Mucosa of stomach (tissue), 1 donor: Measurements from ENCODE around the gene OR52N1.
A peak's percentile ranks its signal among the peaks of the same experiment; 100 is the strongest.

ENCODE experiments used
- H3K27me3 ChIP-seq: one replicate; pipeline ENCODE4 v1.7.0; 2013; ENCODE audit warnings: mild to moderate bottlenecking, low read length; ENCODE audit not compliant: control insufficient read depth, insufficient read depth
- H3K36me3 ChIP-seq: one replicate; pipeline ENCODE4 v1.7.0; 2013; ENCODE audit warnings: low read length; ENCODE audit not compliant: control insufficient read depth, insufficient read depth
- H3K4me1 ChIP-seq: one replicate; pipeline ENCODE4 v1.7.0; 2013; ENCODE audit warnings: mild to moderate bottlenecking, low read length; ENCODE audit not compliant: control insufficient read depth, insufficient read depth
- H3K4me3 ChIP-seq: one replicate; pipeline ENCODE4 v1.7.0; 2013; ENCODE audit warnings: low read length
- H3K9ac ChIP-seq: one replicate; pipeline ENCODE4 v1.7.0; 2013; ENCODE audit warnings: mild to moderate bottlenecking, low read length, moderate library complexity
- H3K9me3 ChIP-seq: one replicate; pipeline ENCODE4 v1.7.0; 2013; ENCODE audit warnings: mild to moderate bottlenecking, low read length, moderate library complexity; ENCODE audit not compliant: control insufficient read depth
- donor health status: Pancreatic carcinoma.

The OR52N1 gene

GRCh38 chr11:5791165-5791564 lies at the start of gene OR52N1:
Gene OR52N1 (minus strand): TSS chr11:5791265. CDS start chr11:5788816, 2,449 bp downstream.
- Histone ChIP-seq H3K9me3 (no peaks in the 10 kb centered on the region), H3K27me3 (no peaks in the 10 kb centered on the region), H3K9ac (no peak within 1 kb of the TSS), H3K4me1 (no peaks in the 10 kb centered on the region), H3K4me3 (no peak within 1 kb of the TSS), H3K36me3 (no peaks in the 10 kb centered on the region)

GRCh38 chr11:5837695-5838094 lies 46.6 kb upstream of the OR52N1 start:
- no peaks in the 10 kb centered on the region for H3K27me3 ChIP-seq
- no peaks in the 10 kb centered on the region for H3K36me3 ChIP-seq
- no peak overlapping the region for H3K9ac ChIP-seq
- no peak overlapping the region for H3K4me3 ChIP-seq
- no peaks in the 10 kb centered on the region for H3K4me1 ChIP-seq
- no peaks in the 10 kb centered on the region for H3K9me3 ChIP-seq

DNA sequence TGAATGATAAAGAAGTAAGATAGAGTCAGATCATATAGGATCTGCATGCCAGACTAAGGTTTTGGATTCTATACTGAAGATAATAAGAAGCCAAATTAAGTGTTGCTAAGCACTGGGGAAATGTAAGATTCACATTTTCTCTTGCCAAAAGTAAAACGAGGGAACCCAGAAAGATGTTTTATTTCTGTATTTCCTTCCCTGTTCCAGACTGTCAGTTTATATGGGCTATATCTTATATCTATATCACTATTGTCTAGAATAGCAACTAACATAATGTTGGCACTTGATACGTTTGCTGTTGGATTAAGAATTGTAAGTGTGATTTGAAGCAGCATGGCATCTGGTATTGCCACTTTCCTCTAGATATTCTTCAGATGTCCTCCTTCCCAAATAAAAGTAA lies 42.4 kb upstream of the OR52N1 start:
- no peaks in the 10 kb centered on the region for H3K27me3 ChIP-seq
- H3K4me1 ChIP-seq, result no peaks in the 10 kb centered on the region
- no peaks in the 10 kb centered on the region for H3K9me3 ChIP-seq
- H3K4me3 ChIP-seq, result no peak overlapping the region
- no peak overlapping the region for H3K9ac ChIP-seq
- no peaks in the 10 kb centered on the region for H3K36me3 ChIP-seq

DNA sequence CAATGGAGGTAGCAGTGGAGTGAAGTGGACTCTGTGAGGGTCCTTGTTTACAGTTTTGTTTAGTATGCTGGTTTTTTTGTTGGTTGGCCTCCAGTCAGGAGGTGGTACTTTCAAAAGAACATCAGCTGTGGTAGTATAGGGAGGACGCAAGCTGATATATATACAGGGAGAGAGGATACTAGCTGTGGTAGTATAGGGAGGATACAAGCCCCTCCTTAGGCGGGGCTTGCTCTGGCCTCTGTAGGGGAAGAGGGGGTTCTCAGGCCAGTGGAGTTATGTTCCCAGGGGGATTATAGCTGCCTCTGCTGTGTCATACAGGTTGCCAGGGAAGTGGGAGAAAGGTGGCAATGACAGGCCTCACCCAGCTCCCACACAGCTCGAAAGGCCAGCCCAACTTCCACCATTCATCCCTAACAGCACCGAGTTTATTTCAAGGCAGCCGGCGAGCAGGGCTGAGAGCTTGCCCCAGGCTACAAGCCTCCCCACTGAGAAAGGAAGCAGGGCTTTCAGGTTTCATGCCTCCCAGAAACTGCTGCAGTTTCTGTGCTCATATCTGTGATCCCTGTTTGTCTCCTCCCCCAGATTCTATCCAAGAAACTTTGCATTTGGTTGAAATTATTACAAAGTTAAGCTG lies 40.2 kb upstream of the OR52N1 start:
- no peaks in the 10 kb centered on the region for H3K4me1 ChIP-seq
- no peaks in the 10 kb centered on the region for H3K36me3 ChIP-seq
- H3K9ac ChIP-seq, result no peak overlapping the region
- no peak overlapping the region for H3K4me3 ChIP-seq
- H3K9me3 ChIP-seq, result no peaks in the 10 kb centered on the region
- no peaks in the 10 kb centered on the region for H3K27me3 ChIP-seq

DNA sequence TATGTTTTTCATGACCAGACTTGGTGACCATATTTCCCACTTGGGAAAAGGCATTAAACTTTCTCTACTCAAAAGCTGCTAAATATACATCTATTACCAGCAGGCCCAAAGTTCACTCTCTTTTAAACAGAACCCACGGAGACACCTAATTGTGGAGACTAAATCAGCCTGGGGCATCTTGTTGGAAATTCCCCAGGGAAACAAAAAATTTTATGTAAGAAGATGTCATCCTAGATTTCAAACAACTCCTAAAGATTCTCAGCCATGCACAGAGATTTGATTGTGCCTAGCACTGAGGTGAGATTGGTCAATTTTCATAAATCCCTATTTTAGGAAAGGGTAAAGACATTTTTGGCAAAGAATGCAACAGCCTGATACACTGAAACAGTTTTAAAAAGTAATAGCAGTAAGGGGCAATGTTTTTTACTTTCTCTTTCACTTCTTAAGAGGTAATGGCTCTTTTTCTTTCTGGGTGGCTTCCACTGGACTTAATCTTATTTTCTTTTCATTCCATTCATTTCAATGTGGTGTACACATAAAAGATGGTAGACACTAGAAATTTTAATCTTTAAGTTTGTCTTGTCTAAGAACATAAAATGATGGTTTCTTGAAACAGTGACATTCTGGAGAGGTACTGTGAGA lies 27.3 kb upstream of the OR52N1 start:
- Histone ChIP-seq H3K9ac (no peak overlapping the region), H3K36me3 (no peaks in the 10 kb centered on the region), H3K4me1 (no peaks in the 10 kb centered on the region), H3K4me3 (no peak overlapping the region), H3K9me3 (no peaks in the 10 kb centered on the region), H3K27me3 (no peaks in the 10 kb centered on the region)

DNA sequence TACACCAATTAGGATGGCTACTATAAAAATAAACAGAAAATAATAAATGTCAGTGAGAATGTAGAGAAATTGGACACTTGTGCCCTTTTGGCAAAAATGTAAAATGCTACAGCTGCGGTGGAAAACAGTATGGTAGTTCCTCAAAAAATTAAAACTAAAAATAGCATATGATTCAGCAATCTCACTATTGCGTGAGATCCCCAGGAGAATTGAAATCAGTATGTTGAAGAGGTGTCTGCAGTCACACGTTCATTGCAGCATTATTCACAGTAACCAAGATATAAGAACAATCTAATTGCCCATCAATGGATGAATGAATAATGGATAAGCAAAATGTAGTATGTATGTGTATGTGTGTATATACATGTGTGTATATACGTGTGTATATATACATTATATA lies 24.5 kb upstream of the OR52N1 start:
- no peak overlapping the region for H3K9ac ChIP-seq
- H3K4me1 ChIP-seq, result no peaks in the 10 kb centered on the region
- no peaks in the 10 kb centered on the region for H3K27me3 ChIP-seq

GRCh38 chr11:5809905-5810795 lies 19.1 kb upstream of the OR52N1 start:
- Histone ChIP-seq H3K4me1 (no peaks in the 10 kb centered on the region), H3K9ac (no peak overlapping the region), H3K9me3 (no peaks in the 10 kb centered on the region), H3K4me3 (no peak overlapping the region), H3K27me3 (peaks cover 5% of the 10 kb centered on the region), H3K36me3 (no peaks in the 10 kb centered on the region)

More for the DNA sequence above, 24.5 kb upstream of the OR52N1 start:
- Histone ChIP-seq H3K9me3 (no peaks in the 10 kb centered on the region), H3K4me3 (no peak overlapping the region), H3K36me3 (no peaks in the 10 kb centered on the region)

DNA sequence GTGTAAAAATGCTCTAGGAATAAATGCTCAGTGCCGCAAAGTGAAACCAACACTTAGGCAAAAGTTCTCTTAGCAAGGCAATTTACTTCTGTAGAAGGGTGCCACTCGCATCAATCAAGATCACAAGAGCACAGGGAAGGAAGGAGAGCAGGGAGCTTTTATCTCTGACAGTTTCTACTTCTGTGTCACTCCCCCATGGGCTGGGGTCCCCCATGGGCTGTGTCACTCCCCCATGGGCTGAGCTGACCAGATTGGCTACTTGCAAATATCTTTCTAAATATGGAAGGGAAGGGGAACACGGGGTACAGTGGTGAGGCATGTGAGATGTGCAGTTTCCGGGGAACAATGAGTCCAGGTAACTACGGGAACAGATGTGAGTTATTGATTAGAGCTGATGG lies 18.1 kb upstream of the OR52N1 start:
- peak overlapping the region; percentile 49 for H3K9ac ChIP-seq

GRCh38 chr11:5808500-5809121 lies 17.5 kb upstream of the OR52N1 start, which contains the start of gene OR52N2:
Gene OR52N2 (plus strand): TSS chr11:5808924. CDS start chr11:5820336, 11,412 bp downstream.
- peak within 1 kb of the TSS; percentile 26 for H3K4me3 ChIP-seq
- H3K9ac ChIP-seq, result peak within 1 kb of the TSS; percentile 49
- H3K9me3 ChIP-seq, result no peaks in the 10 kb centered on the region
- no peaks in the 10 kb centered on the region for H3K36me3 ChIP-seq
- H3K27me3 ChIP-seq, result peaks cover 5% of the 10 kb centered on the region
- H3K4me1 ChIP-seq, result no peaks in the 10 kb centered on the region

More for the DNA sequence above, 18.1 kb upstream of the OR52N1 start:
- H3K27me3 ChIP-seq, result peaks cover 5% of the 10 kb centered on the region
- H3K4me3 ChIP-seq, result peak overlapping the region; percentile 26
- H3K4me1 ChIP-seq, result no peaks in the 10 kb centered on the region
- no peaks in the 10 kb centered on the region for H3K9me3 ChIP-seq
- no peaks in the 10 kb centered on the region for H3K36me3 ChIP-seq

DNA sequence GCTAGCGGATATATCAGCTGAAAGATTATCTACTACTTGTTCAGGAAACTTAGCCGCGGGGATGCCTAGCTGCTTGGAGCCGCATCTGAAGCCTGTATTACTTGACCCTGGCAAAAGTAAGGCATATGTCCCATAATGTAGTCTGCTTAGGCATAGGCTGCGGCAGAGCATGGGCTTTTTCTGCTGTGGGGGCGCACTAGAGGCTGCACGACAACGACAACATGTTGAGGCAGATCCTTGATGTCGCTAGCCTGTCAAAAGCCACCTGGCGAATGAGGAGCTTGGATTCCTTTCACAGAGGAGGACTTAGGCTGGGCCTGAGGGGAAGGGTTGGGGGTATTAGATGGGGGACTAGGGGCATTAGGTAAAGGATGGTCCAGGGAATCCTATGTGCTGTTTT lies 16.5 kb upstream of the OR52N1 start:
- Histone ChIP-seq H3K4me1 (no peaks in the 10 kb centered on the region), H3K9me3 (no peaks in the 10 kb centered on the region), H3K4me3 (no peak overlapping the region), H3K27me3 (peaks cover 5% of the 10 kb centered on the region), H3K9ac (no peak overlapping the region), H3K36me3 (no peaks in the 10 kb centered on the region)

- no peak overlapping the region for H3K4me3 ChIP-seq
- no peaks in the 10 kb centered on the region for H3K4me1 ChIP-seq
- peaks cover 2% of the 10 kb centered on the region for H3K27me3 ChIP-seq
- no peak overlapping the region for H3K9ac ChIP-seq
- no peaks in the 10 kb centered on the region for H3K36me3 ChIP-seq
- no peaks in the 10 kb centered on the region for H3K9me3 ChIP-seq
These were observed 12.9 kb upstream of the OR52N1 start for GRCh38 chr11:5803982-5804381.
